Thoracic aorta (tissue), 2 donors: ENCODE results near the gene SNX1. TPM values are rescaled to one million over a fixed set of nuclear protein-coding genes. Genes with fewer than 3 reads are reported as not detected.

Experiments
- ATAC-seq: fragments of 150-250 bp; one replicate; pipeline ENCODE4 v1.8.0; 2017; ENCODE audit warnings: low read depth; ENCODE audit not compliant: insufficient number of reproducible peaks, low FRiP score
- DNase-seq: peaks from one replicate; pipeline ENCODE4 v3.0.0-alpha.2; 2020; ENCODE audit warnings: low spot score
- H3K27ac ChIP-seq, 2 donors: fragments of 200-600 bp; sonication (generic); 1 replicate in 1 of 2; 2 replicates in 1 of 2; pipeline ENCODE4 v1.5.1; 2016; ENCODE audit warnings: mild to moderate bottlenecking in 2 of 2, moderate library complexity in 2 of 2
- H3K27me3 ChIP-seq: fragments of 200-600 bp; sonication (generic); replicated peaks from 2 replicates; pipeline ENCODE4 v1.6.0; 2016; ENCODE audit warnings: mild to moderate bottlenecking; ENCODE audit not compliant: insufficient read depth
- H3K36me3 ChIP-seq: fragments of 200-600 bp; sonication (generic); one replicate; pipeline ENCODE4 v1.5.1; 2016
- H3K4me1 ChIP-seq, 2 donors: fragments of 200-600 bp; sonication (generic); 1 replicate in 1 of 2; 2 replicates in 1 of 2; pipeline versions ENCODE4 v1.5.1 to v1.6.0; 2016; ENCODE audit warnings: low read depth in 2 of 2, mild to moderate bottlenecking in 1 of 2; ENCODE audit not compliant: control insufficient read depth in 1 of 2
- H3K4me3 ChIP-seq: fragments of 200-600 bp; sonication (generic); 2 replicates; pipeline ENCODE4 v1.5.1; 2016; ENCODE audit warnings: mild to moderate bottlenecking
- H3K9me3 ChIP-seq: fragments of 200-600 bp; sonication (generic); 2 replicates; pipeline ENCODE4 v1.5.1; 2016
- total RNA-seq, 2 donors: library from RNA; depleted of rRNA; stranded (reverse); fragments of >200 nt; gene quantifications; one replicate each; pipeline versions ENCODE4 v1.1.0 to v1.2.3, GENCODE V29; 2016
- TF ChIP-seq, protein P1 (sequence below): fragments of 200-600 bp; sonication (generic); IDR thresholded peaks from one replicate; pipeline ENCODE4 v1.5.1; 2019; ENCODE audit warnings: antibody characterized with exemption

Gene SNX1
- total RNA-seq, 2 donors from 2014 or later, result 47.2 to 104 TPM

- Histone ChIP-seq H3K27ac (no peak overlapping the region), H3K9me3 (no peaks in the 10 kb centered on the region), H3K4me1 (no peaks in the 10 kb centered on the region), H3K4me3 (no peak overlapping the region), H3K36me3 (peaks cover 23% of the 10 kb centered on the region), H3K27me3 (no peaks in the 10 kb centered on the region)
- DNase-seq (no peak), ATAC-seq (no peak)
- TF ChIP-seq, protein P1, sequence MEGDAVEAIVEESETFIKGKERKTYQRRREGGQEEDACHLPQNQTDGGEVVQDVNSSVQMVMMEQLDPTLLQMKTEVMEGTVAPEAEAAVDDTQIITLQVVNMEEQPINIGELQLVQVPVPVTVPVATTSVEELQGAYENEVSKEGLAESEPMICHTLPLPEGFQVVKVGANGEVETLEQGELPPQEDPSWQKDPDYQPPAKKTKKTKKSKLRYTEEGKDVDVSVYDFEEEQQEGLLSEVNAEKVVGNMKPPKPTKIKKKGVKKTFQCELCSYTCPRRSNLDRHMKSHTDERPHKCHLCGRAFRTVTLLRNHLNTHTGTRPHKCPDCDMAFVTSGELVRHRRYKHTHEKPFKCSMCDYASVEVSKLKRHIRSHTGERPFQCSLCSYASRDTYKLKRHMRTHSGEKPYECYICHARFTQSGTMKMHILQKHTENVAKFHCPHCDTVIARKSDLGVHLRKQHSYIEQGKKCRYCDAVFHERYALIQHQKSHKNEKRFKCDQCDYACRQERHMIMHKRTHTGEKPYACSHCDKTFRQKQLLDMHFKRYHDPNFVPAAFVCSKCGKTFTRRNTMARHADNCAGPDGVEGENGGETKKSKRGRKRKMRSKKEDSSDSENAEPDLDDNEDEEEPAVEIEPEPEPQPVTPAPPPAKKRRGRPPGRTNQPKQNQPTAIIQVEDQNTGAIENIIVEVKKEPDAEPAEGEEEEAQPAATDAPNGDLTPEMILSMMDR, result no peak
Observed at GRCh38 chr15:64144192-64144564, 48.4 kb downstream of the SNX1 start.

GRCh38 chr15:64144565-64145281 lies 48.9 kb downstream of the SNX1 start:
- Histone ChIP-seq H3K4me3 (no peak overlapping the region), H3K9me3 (no peaks in the 10 kb centered on the region), H3K27ac (no peak overlapping the region), H3K4me1 (no peaks in the 10 kb centered on the region), H3K36me3 (peaks cover 23% of the 10 kb centered on the region), H3K27me3 (no peaks in the 10 kb centered on the region)
- TF ChIP-seq, protein P1, result no peak
- no peak for DNase-seq
- ATAC-seq, result no peak

GRCh38 chr15:64146041-64146440 lies 50.3 kb downstream of the SNX1 start:
- Histone ChIP-seq H3K4me1 (peaks cover 2 to 3% of the 10 kb centered on the region in 2 donors), H3K27ac (no peak overlapping the region), H3K4me3 (no peak overlapping the region), H3K27me3 (no peaks in the 10 kb centered on the region), H3K9me3 (no peaks in the 10 kb centered on the region), H3K36me3 (peaks cover 23% of the 10 kb centered on the region)
- TF ChIP-seq, protein P1, result no peak
- ATAC-seq, result no peak
- no peak for DNase-seq

- peaks cover 6 to 7% of the 10 kb centered on the region in 2 donors for H3K4me1 ChIP-seq
- H3K36me3 ChIP-seq, result peaks cover 19% of the 10 kb centered on the region
- H3K27me3 ChIP-seq, result peaks cover under 1% of the 10 kb centered on the region
- TF ChIP-seq, protein P1, result no peak
- H3K9me3 ChIP-seq, result no peaks in the 10 kb centered on the region
- no peak overlapping the region for H3K27ac ChIP-seq
- H3K4me3 ChIP-seq, result no peak overlapping the region
- no peak for ATAC-seq
- no peak for DNase-seq
Observed at GRCh38 chr15:64146520-64146884, 50.7 kb downstream of the SNX1 start.

- peaks cover 15% of the 10 kb centered on the region for H3K36me3 ChIP-seq
- DNase-seq (no peak), ATAC-seq (no peak)
- H3K4me1 ChIP-seq, result peaks cover 12 to 13% of the 10 kb centered on the region in 2 donors
- no peaks in the 10 kb centered on the region for H3K9me3 ChIP-seq
- TF ChIP-seq, protein P1, result no peak
- peaks cover 6% of the 10 kb centered on the region for H3K27me3 ChIP-seq
- no peak overlapping the region for H3K4me3 ChIP-seq
- no peak overlapping the region for H3K27ac ChIP-seq
Observed at GRCh38 chr15:64146885-64147681, 51.3 kb downstream of the SNX1 start.
